K562 (cell line): ENCODE results near the gene ANKRD65. TPM values are rescaled to one million over a fixed set of nuclear protein-coding genes. Genes with fewer than 3 reads are reported as not detected.

Source experiments
- ATAC-seq: fragments of 200-7000 bp; cut with Tn5 transposase; 3 replicates; pipeline ENCODE4 v1.9.1; 2020; ENCODE audit warnings: moderate library complexity
- BruUV-seq: library from RNA; stranded (reverse); fragments of 400-500 nt; replicated peaks from 2 replicates; lab custom pipeline; 2021; lab: Mats Ljungman, UMichigan
- CTCF ChIA-PET: fragments of 300-600 bp; formaldehyde crosslinking; extraction: SDS; loops from one replicate; lab custom pipeline; 2021; ENCODE audit warnings: low intra/inter-chr PET ratio; lab: Yijun Ruan, JAX
- POLR2A ChIA-PET: fragments of 300-600, 350-650 bp; sonication (Branson Sonifier 250); formaldehyde crosslinking; extraction: SDS; loops from one replicate; lab custom pipeline; 2021; ENCODE audit warnings: antibody characterized with exemption, inconsistent platforms; lab: Yijun Ruan, JAX
- DNase-seq, 4 experiments: peaks; one replicate each; pipeline versions ENCODE4 v3.0.0 to v3.0.0-alpha.2; 2011 to 2018; ENCODE audit warnings: low spot score in 3 of 4, mixed read lengths in 3 of 4; ENCODE audit errors: extremely low read depth in 1 of 4
- FAIRE-seq: peaks from 2 replicates; lab custom pipeline; 2011; peaks lifted over from hg19 to GRCh38; lab: Jason Lieb, UNC
- H2AFZ ChIP-seq: 2 replicates; pipeline ENCODE4 v1.6.0; 2011; ENCODE audit warnings: low read depth, low read length, control low read depth, inconsistent platforms
- H3K27ac ChIP-seq: fragments of 200-600 bp; 3 replicates; pipeline ENCODE4 v1.8.0; 2011; ENCODE audit warnings: low read depth, mild to moderate bottlenecking, control low read depth, inconsistent platforms, low read length, moderate library complexity, mixed read lengths; ENCODE audit errors: extremely low read depth
- H3K27me3 ChIP-seq, 2 experiments: fragments of 300-600 bp in 1 of 2; 2 replicates in 1 of 2; 3 replicates in 1 of 2; pipeline versions ENCODE4 v1.6.0 to v1.8.0; 2011; ENCODE audit warnings: inconsistent platforms in 2 of 2, low read length in 2 of 2, mild to moderate bottlenecking in 1 of 2, mixed read lengths in 1 of 2, moderate library complexity in 1 of 2; ENCODE audit not compliant: control insufficient read depth in 2 of 2, insufficient read depth in 2 of 2
- H3K36me3 ChIP-seq: fragments of 300-600 bp; 3 replicates; pipeline ENCODE4 v1.8.0; 2011; ENCODE audit warnings: mild to moderate bottlenecking, low read length, inconsistent platforms; ENCODE audit not compliant: control insufficient read depth, insufficient read depth
- H3K4me1 ChIP-seq, 2 experiments: fragments of 200-600 bp in 1 of 2; replicated peaks in 1 of 2; 2 replicates in 1 of 2; 3 replicates in 1 of 2; pipeline versions ENCODE4 v1.5.1 to v1.8.0; 2011; ENCODE audit warnings: inconsistent platforms in 2 of 2, low read length in 2 of 2, mild to moderate bottlenecking in 1 of 2, mixed read lengths in 1 of 2, moderate library complexity in 1 of 2; ENCODE audit not compliant: control insufficient read depth in 2 of 2, insufficient read depth in 2 of 2
- H3K4me2 ChIP-seq: 2 replicates; pipeline ENCODE4 v1.6.1; 2011; ENCODE audit warnings: low read length, control low read depth, inconsistent platforms, mixed read lengths; ENCODE audit not compliant: insufficient read depth
- H3K4me3 ChIP-seq: fragments of 200-600 bp; sonication (generic), shearing (Covaris generic); 2 replicates; pipeline ENCODE4 v1.5.1; 2016; ENCODE audit warnings: control low read depth, inconsistent platforms
- H3K79me2 ChIP-seq: fragments of 200-600 bp; 3 replicates; pipeline ENCODE4 v1.8.0; 2011; ENCODE audit warnings: low read length, inconsistent platforms; ENCODE audit not compliant: control insufficient read depth, insufficient read depth
- H3K9ac ChIP-seq, 2 experiments: 2 replicates each; pipeline versions ENCODE4 v1.6.0 to v1.6.1; 2011; ENCODE audit warnings: low read depth in 2 of 2, low read length in 2 of 2, control low read depth in 1 of 2, inconsistent platforms in 1 of 2, mild to moderate bottlenecking in 1 of 2, mixed read lengths in 1 of 2; ENCODE audit not compliant: insufficient read depth in 1 of 2
- H3K9me1 ChIP-seq: one replicate; pipeline ENCODE4 v1.6.0; 2011; ENCODE audit warnings: inconsistent platforms, mild to moderate bottlenecking, low read length, moderate library complexity; ENCODE audit not compliant: control insufficient read depth, insufficient read depth
- H3K9me3 ChIP-seq: replicated peaks from 2 replicates; pipeline ENCODE4 v1.5.1; 2011; ENCODE audit warnings: low read depth, low read length, inconsistent platforms; ENCODE audit not compliant: control insufficient read depth, insufficient read depth
- H4K20me1 ChIP-seq: replicated peaks from 2 replicates; pipeline ENCODE4 v1.6.1; 2011; ENCODE audit warnings: low read length, inconsistent platforms, mixed read lengths; ENCODE audit not compliant: control insufficient read depth, insufficient read depth
- DACH1 ChIP-seq: fragments of 450-650 bp; IDR thresholded peaks from 2 replicates; pipeline ENCODE4 v1.6.1; 2018; ENCODE audit not compliant: partially characterized antibody
- GTF3C2 ChIP-seq: IDR thresholded peaks from 3 replicates; pipeline ENCODE4 v1.6.1; 2011; ENCODE audit warnings: borderline replicate concordance, mild to moderate bottlenecking, moderate library complexity; ENCODE audit not compliant: insufficient read length; ENCODE audit errors: extremely low read depth
- LEF1 ChIP-seq: fragments of 450-650 bp; IDR thresholded peaks from 2 replicates; pipeline ENCODE4 v1.6.1; 2016; ENCODE audit warnings: mild to moderate bottlenecking
- NFATC3 ChIP-seq: fragments of 450-650 bp; IDR thresholded peaks from 2 replicates; pipeline ENCODE4 v1.6.1; 2017; ENCODE audit warnings: mild to moderate bottlenecking
- NR2C1 ChIP-seq, 2 experiments: fragments of 450-650 bp; IDR thresholded peaks; 2 replicates each; pipeline ENCODE4 v1.6.1; 2017; ENCODE audit warnings: mild to moderate bottlenecking in 2 of 2, antibody characterized with exemption in 1 of 2, inconsistent platforms in 1 of 2, missing compliant biosample characterization in 1 of 2, missing genetic modification characterization in 1 of 2
- PML ChIP-seq: IDR thresholded peaks from 2 replicates; pipeline ENCODE4 v1.6.1; 2012; ENCODE audit warnings: low read length, inconsistent platforms
- RB1 ChIP-seq: fragments of 450-650 bp; IDR thresholded peaks from 2 replicates; pipeline ENCODE4 v1.6.1; 2017; ENCODE audit warnings: low read depth, mild to moderate bottlenecking
- RBFOX2 ChIP-seq: fragments of 200-400 bp; formaldehyde crosslinking; IDR thresholded peaks from 2 replicates; pipeline ENCODE4 v1.6.1; 2017; ENCODE audit warnings: low read depth, mild to moderate bottlenecking, low read length, moderate library complexity
- SOX6 ChIP-seq: fragments of 450-650 bp; IDR thresholded peaks from 2 replicates; pipeline ENCODE4 v1.6.1; 2014; ENCODE audit warnings: mild to moderate bottlenecking
- SRSF7 ChIP-seq: fragments of 200-400 bp; formaldehyde crosslinking; optimal IDR thresholded peaks from 2 replicates; pipeline ENCODE3; 2017; ENCODE audit warnings: mild to moderate bottlenecking, low read depth, low read length
- THRB ChIP-seq: fragments of 450-650 bp; formaldehyde crosslinking; conservative IDR thresholded peaks from 2 replicates; pipeline ENCODE4 v1.4.0; 2022; ENCODE audit warnings: mild to moderate bottlenecking, missing genetic modification characterization
- WGBS: fragments of 100-300 bp; shearing (Covaris generic); methylation state at CpG from one replicate; pipeline ENCODE4 v1.1.6; 2016; ENCODE audit warnings: low coverage, mixed read lengths; ENCODE audit not compliant: insufficient coverage; ENCODE audit errors: missing lambda C conversion rate; 5-methylcytosine and 5-hydroxymethylcytosine counted together
- in situ Hi-C: fragments of 300-500 bp; cut with MboI; formaldehyde crosslinking; loops from 4 replicates; pipeline ENCODE4 v1.15.0; 2018; ENCODE audit warnings: inconsistent platforms, mixed read lengths
- intact Hi-C: fragments of 100-400 bp; cut with micrococcal nuclease; formaldehyde crosslinking; loops from 2 replicates; pipeline ENCODE4 v1.14.2; 2022
- polyA plus RNA-seq, 8 experiments: library from polyadenylated mRNA; depleted of rRNA in 4 of 8; stranded (reverse) in 5 of 8; unstranded in 3 of 8; fragments of >200 nt; fragmentation: Nextera tagmentation in 2 of 8; fragmentation: Illumina TruSeq in 1 of 8; extraction: Ambion mirVana in 2 of 8; extraction: Trizol in 1 of 8; gene quantifications; 2 replicates each; pipeline versions ENCODE4 v1.2.1 to v1.2.3, GENCODE V29; 2011 to 2014; ENCODE audit warnings: inconsistent platforms in 1 of 8, missing spikeins in 1 of 8
- total RNA-seq, 7 experiments: library from RNA; depleted of rRNA in 6 of 7; stranded (reverse); fragments of >200 nt in 6 of 7; fragmentation: Illumina TruSeq in 2 of 7; extraction: Trizol in 2 of 7; gene quantifications; 2 replicates each; pipeline versions ENCODE4 v1.2.1 to v1.2.3, GENCODE V29; 2011 to 2021; ENCODE audit warnings: low replicate concordance in 1 of 7
- TF ChIP-seq, protein P1 (sequence below): fragments of 450-650 bp; IDR thresholded peaks from 2 replicates; pipeline ENCODE4 v1.6.1; 2018; ENCODE audit warnings: mild to moderate bottlenecking, low read depth; ENCODE audit not compliant: partially characterized antibody
- TF ChIP-seq, protein P2 (sequence below): fragments of 250-450 bp; sonication (Bioruptor Pico); IDR thresholded peaks from 2 replicates; pipeline ENCODE4 v1.5.0; 2021

Gene ANKRD65
- total and polyA plus RNA-seq, 9 of the 15 experiments (the other 6 are each of a cell fraction or from before 2014, with no cell fraction given) = not detected

GRCh38 chr1:1387098-1388077, 33.7 kb downstream of the ANKRD65 start:
- H3K79me2 ChIP-seq = 0 out of 3 replicates have a peak, but pooled peaks cover 5% of the 10 kb centered on the region
- ATAC-seq (no peak), DNase-seq (peak in 1 of 4 experiments; percentile 42), FAIRE-seq (no peak)
- no TSS peak for BruUV-seq
- peaks cover 71% of the 10 kb centered on the region for H3K36me3 ChIP-seq
- no peak overlapping the region for H2AFZ ChIP-seq
- H3K9ac ChIP-seq = no peak overlapping the region
- ChIA-PET POLR2A (interaction anchor here (0.6 to 7.1 kb wide), 9 partner anchors 10 to 519 kb away, joined by 3 to 58 read pairs (median 3); partner anchors contain the start of genes AURKAIP1 and CCNL2), CTCF (no interaction called here)
- 98% methylated on average over 47 of the region's 50 CpGs for WGBS
- H4K20me1 ChIP-seq = no peaks in the 10 kb centered on the region
- in situ Hi-C loops = no loop called here
- no peaks in the 10 kb centered on the region for H3K9me1 ChIP-seq
- H3K4me3 ChIP-seq = no peak overlapping the region
- H3K27ac ChIP-seq = no peak overlapping the region
- no peaks in the 10 kb centered on the region for H3K9me3 ChIP-seq
- no peak overlapping the region for H3K4me2 ChIP-seq
- H3K27me3 ChIP-seq = no peaks in the 10 kb centered on the region
- intact Hi-C loops = no loop called here
- peaks cover 6 to 12% of the 10 kb centered on the region in 2 experiments; a peak in 4 of 5 replicates for H3K4me1 ChIP-seq
- TF ChIP-seq PML (no peak), NR2C1 (IDR thresholded peaks at IDR 0.05) (peak; percentile 92), NR2C1 (tag; IDR thresholded peaks at IDR 0.05) (peak; percentile 92), RBFOX2 (peak; percentile 67), RB1 (no peak), THRB (CRISPR knock-in tag) (no peak), SOX6 (no peak), SRSF7 (no peak), GTF3C2 (no peak), DACH1 (no peak), LEF1 (no peak), NFATC3 (no peak)
- TF ChIP-seq, protein P1, sequence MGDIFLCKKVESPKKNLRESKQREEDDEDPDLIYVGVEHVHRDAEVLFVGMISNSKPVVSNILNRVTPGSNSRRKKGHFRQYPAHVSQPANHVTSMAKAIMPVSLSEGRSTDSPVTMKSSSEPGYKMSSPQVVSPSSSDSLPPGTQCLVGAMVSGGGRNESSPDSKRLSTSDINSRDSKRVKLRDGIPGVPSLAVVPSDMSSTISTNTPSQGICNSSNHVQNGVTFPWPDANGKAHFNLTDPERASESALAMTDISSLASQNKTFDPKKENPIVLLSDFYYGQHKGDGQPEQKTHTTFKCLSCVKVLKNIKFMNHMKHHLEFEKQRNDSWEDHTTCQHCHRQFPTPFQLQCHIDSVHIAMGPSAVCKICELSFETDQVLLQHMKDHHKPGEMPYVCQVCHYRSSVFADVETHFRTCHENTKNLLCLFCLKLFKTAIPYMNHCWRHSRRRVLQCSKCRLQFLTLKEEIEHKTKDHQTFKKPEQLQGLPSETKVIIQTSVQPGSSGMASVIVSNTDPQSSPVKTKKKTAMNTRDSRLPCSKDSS = no peak
- TF ChIP-seq, protein P2, sequence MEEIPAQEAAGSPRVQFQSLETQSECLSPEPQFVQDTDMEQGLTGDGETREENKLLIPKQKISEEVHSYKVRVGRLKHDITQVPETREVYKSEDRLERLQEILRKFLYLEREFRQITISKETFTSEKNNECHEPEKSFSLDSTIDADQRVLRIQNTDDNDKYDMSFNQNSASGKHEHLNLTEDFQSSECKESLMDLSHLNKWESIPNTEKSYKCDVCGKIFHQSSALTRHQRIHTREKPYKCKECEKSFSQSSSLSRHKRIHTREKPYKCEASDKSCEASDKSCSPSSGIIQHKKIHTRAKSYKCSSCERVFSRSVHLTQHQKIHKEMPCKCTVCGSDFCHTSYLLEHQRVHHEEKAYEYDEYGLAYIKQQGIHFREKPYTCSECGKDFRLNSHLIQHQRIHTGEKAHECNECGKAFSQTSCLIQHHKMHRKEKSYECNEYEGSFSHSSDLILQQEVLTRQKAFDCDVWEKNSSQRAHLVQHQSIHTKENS = no peak
